HG02840 (cell line): Measurements from ENCODE around the gene XIRP1.
"Not testable (repeated sequence)": the region's sequence is repeated elsewhere in the genome, so short reads cannot be mapped to it uniquely, and the experiment has no call there.

Experiments used
- ATAC-seq: cut with Tn5 transposase; IDR thresholded peaks from one replicate; pipeline ENCODE4 v1.9.1; 2021; ENCODE audit warnings: mild to moderate bottlenecking, moderate library complexity, moderate number of reproducible peaks; ENCODE audit not compliant: unreplicated experiment, low FRiP score

Gene XIRP1

GRCh38 chr3:39186692-39187151, 5.7 kb downstream of the XIRP1 start:
- no peak for ATAC-seq

- ATAC-seq, result no peak
Measured at GRCh38 chr3:39185959-39186691, 6.3 kb downstream of the XIRP1 start.

GRCh38 chr3:39185326-39185958, 7.0 kb downstream of the XIRP1 start:
- ATAC-seq, result no peak

GRCh38 chr3:39184968-39185285, 7.5 kb downstream of the XIRP1 start:
- no peak for ATAC-seq

GRCh38 chr3:39184081-39184967, 8.1 kb downstream of the XIRP1 start:
- ATAC-seq, result no peak

- no peak for ATAC-seq
Measured at GRCh38 chr3:39183211-39184080, 8.9 kb downstream of the XIRP1 start.

- ATAC-seq, result no peak
Measured at GRCh38 chr3:39181408-39182335, 10.7 kb downstream of the XIRP1 start.

- peak; percentile 76 for ATAC-seq
Measured at GRCh38 chr3:39180546-39181346, 11.6 kb downstream of the XIRP1 start.

- no peak for ATAC-seq
Measured at GRCh38 chr3:39180183-39180545, 12.2 kb downstream of the XIRP1 start.

GRCh38 chr3:39178553-39178952, 13.8 kb downstream of the XIRP1 start:
- ATAC-seq, result no peak

- no peak for ATAC-seq
Measured at GRCh38 chr3:39177708-39178332, 14.6 kb downstream of the XIRP1 start.

- no peak for ATAC-seq
Measured at GRCh38 chr3:39176025-39176714, 16.2 kb downstream of the XIRP1 start.

- ATAC-seq, result no peak
Measured at GRCh38 chr3:39173318-39174125, 18.9 kb downstream of the XIRP1 start.

- no peak for ATAC-seq
Measured at GRCh38 chr3:39171860-39172259, 20.5 kb downstream of the XIRP1 start.

- ATAC-seq, result not testable (repeated sequence)
Measured at GRCh38 chr3:39170877-39171276, 21.5 kb downstream of the XIRP1 start.

- ATAC-seq, result no peak
Measured at GRCh38 chr3:39170461-39170860, 21.9 kb downstream of the XIRP1 start.

- no peak for ATAC-seq
Measured at GRCh38 chr3:39169712-39170111, 22.7 kb downstream of the XIRP1 start.
